Adrenal gland (tissue), 12 donors: ENCODE data around the gene GALNT12. TPM values are rescaled to one million over a fixed set of nuclear protein-coding genes. Genes with fewer than 3 reads are reported as not detected.
A peak's percentile ranks its signal among the peaks of the same experiment; 100 is the strongest.

Experiments
- DNase-seq, 7 donors: peaks; one replicate each; pipeline ENCODE4 v3.0.0-alpha.2; 2019 to 2020
- H3K27ac ChIP-seq, 5 donors: fragments of 200-600 bp; sonication (generic) in 4 of 5; 1 replicate in 3 of 5; 2 replicates in 2 of 5; pipeline versions ENCODE4 v1.5.1 to v1.8.0; 2016 to 2020; ENCODE audit warnings: mild to moderate bottlenecking in 1 of 5
- H3K27me3 ChIP-seq: fragments of 200-600 bp; 2 replicates; pipeline ENCODE4 v1.8.0; 2021
- H3K36me3 ChIP-seq, 2 donors: fragments of 200-600 bp; replicated peaks in 1 of 2; 1 replicate in 1 of 2; 2 replicates in 1 of 2; pipeline versions ENCODE4 v1.5.1 to v1.8.0; 2018 to 2022
- H3K4me1 ChIP-seq, 2 donors: fragments of 200-600 bp; replicated peaks in 1 of 2; 1 replicate in 1 of 2; 2 replicates in 1 of 2; pipeline versions ENCODE4 v1.5.1 to v1.8.0; 2018 to 2021
- H3K4me3 ChIP-seq, 4 donors: fragments of 200-600 bp; sonication (generic) in 3 of 4; one replicate each; pipeline ENCODE4 v1.5.1; 2016 to 2018
- H3K9me3 ChIP-seq, 3 donors: fragments of 200-600 bp; sonication (generic) in 1 of 3; replicated peaks in 1 of 3; 1 replicate in 2 of 3; 2 replicates in 1 of 3; pipeline versions ENCODE4 v1.5.1 to v1.8.0; 2016 to 2021
- POLR2A ChIP-seq, 2 donors: fragments of 450-650 bp; IDR thresholded peaks; one replicate each; pipeline ENCODE4 v1.6.1; 2017; ENCODE audit warnings: antibody characterized with exemption in 2 of 2, mild to moderate bottlenecking in 2 of 2, moderate library complexity in 1 of 2
- WGBS, 4 donors: extraction: QIAGEN DNeasy Blood & Tissue Kit in 2 of 4; methylation state at CpG; one replicate each; pipeline versions ENCODE4 v1.1.5 to v1.1.7; 2013 to 2017; 5-methylcytosine and 5-hydroxymethylcytosine counted together
- intact Hi-C, 2 donors: fragments of 100-400 bp; cut with DNase I; formaldehyde crosslinking; loops; one replicate each; pipeline versions ENCODE4 v1.14.1 to v1.15.0; 2022 to 2023
- polyA plus RNA-seq, 3 donors: library from polyadenylated mRNA; stranded (reverse); fragments of 200-250 nt in 2 of 3; fragments of 350-450 nt in 1 of 3; fragmentation: Illumina TruSeq in 1 of 3; extraction: RNeasy Lipid Tissue Mini Kit (QIAGEN cat#74804) in 1 of 3; gene quantifications; one replicate each; pipeline ENCODE4 v1.2.3, GENCODE V29; 2013 to 2014
- total RNA-seq, 9 donors: library from RNA; depleted of rRNA in 4 of 9; stranded (reverse); fragments of >200 nt in 4 of 9; fragments of 120-200 nt in 1 of 9; fragmentation: NEBNext Ultra II Directional in 1 of 9; extraction: Animal tissue kit (Norgen Biotek cat#: 25700) in 1 of 9; gene quantifications; one replicate each; pipeline versions ENCODE4 v1.1.0 to v1.2.4, GENCODE V29; 2013 to 2023
- TF ChIP-seq, protein P1 (sequence below), 6 experiments: fragments of 450-650 bp in 4 of 6; fragments of 200-600 bp in 2 of 6; sonication (generic) in 1 of 6; IDR thresholded peaks; 1 replicate in 5 of 6; 2 replicates in 1 of 6; pipeline versions ENCODE4 v1.5.1 to v1.8.0; 2016 to 2021; ENCODE audit warnings: antibody characterized with exemption in 6 of 6, mild to moderate bottlenecking in 2 of 6, moderate library complexity in 1 of 6
- donor health status: healthy with polysubstance abuse.
- donor health status: Bipolar disorder and iron deficiency.
- donor health status: DM: yes; HTN: yes; CAD: no.
- donor health status: DM: no; HTN: no; CAD: no.
- donor health status: DM: no; HTN: no; CAD: no.
- donor health status: DM: yes; HTN: yes; CAD: no.

Gene GALNT12
- total and polyA plus RNA-seq, 12 donors: 1.1 to 20.6 (median 4.2) TPM

DNA sequence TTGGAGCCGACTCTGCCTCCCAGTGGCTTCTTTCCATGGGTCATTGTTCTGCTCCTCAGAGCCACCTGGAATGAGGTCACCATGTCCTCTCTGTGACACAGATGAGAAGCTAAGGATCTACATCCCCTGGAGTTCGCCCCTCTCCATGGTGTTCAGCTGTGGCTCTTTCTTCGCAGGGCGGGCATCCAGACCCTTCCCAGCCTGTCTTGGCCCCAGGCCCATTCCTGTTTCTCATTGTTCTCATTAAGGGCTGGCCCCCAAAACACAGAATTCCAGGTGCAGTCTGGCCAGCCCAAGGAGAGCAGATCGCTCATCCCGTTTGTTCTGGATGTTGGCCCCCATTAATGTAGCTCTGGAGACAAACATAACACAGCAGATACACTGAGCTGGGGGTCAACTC is 69.8 kb downstream of the GALNT12 start:
- Histone ChIP-seq H3K4me3 (no peak overlapping the region), H3K27me3 (no peaks in the 10 kb centered on the region), H3K9me3 (no peaks in the 10 kb centered on the region), H3K4me1 (peaks cover 8 to 32% of the 10 kb centered on the region in 2 donors), H3K36me3 (no peaks in the 10 kb centered on the region), H3K27ac (no peak overlapping the region)
- WGBS, 4 donors: 91 to 94% (median 92%) methylated on average over 5 to 6 of the region's 6 CpGs
- DNase-seq: peak in 2 of 7 donors; percentile 11 to 25
- intact Hi-C loops: loop anchor here in 1 of 2 donors (10.0 kb wide), 1 partner anchor 107 kb away; no protein-coding TSS in a partner anchor
- TF ChIP-seq, protein P1, sequence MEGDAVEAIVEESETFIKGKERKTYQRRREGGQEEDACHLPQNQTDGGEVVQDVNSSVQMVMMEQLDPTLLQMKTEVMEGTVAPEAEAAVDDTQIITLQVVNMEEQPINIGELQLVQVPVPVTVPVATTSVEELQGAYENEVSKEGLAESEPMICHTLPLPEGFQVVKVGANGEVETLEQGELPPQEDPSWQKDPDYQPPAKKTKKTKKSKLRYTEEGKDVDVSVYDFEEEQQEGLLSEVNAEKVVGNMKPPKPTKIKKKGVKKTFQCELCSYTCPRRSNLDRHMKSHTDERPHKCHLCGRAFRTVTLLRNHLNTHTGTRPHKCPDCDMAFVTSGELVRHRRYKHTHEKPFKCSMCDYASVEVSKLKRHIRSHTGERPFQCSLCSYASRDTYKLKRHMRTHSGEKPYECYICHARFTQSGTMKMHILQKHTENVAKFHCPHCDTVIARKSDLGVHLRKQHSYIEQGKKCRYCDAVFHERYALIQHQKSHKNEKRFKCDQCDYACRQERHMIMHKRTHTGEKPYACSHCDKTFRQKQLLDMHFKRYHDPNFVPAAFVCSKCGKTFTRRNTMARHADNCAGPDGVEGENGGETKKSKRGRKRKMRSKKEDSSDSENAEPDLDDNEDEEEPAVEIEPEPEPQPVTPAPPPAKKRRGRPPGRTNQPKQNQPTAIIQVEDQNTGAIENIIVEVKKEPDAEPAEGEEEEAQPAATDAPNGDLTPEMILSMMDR (IDR thresholded peaks at IDR 0.05): no peak
- no peak for TF ChIP-seq POLR2A (IDR thresholded peaks at IDR 0.05)

DNA sequence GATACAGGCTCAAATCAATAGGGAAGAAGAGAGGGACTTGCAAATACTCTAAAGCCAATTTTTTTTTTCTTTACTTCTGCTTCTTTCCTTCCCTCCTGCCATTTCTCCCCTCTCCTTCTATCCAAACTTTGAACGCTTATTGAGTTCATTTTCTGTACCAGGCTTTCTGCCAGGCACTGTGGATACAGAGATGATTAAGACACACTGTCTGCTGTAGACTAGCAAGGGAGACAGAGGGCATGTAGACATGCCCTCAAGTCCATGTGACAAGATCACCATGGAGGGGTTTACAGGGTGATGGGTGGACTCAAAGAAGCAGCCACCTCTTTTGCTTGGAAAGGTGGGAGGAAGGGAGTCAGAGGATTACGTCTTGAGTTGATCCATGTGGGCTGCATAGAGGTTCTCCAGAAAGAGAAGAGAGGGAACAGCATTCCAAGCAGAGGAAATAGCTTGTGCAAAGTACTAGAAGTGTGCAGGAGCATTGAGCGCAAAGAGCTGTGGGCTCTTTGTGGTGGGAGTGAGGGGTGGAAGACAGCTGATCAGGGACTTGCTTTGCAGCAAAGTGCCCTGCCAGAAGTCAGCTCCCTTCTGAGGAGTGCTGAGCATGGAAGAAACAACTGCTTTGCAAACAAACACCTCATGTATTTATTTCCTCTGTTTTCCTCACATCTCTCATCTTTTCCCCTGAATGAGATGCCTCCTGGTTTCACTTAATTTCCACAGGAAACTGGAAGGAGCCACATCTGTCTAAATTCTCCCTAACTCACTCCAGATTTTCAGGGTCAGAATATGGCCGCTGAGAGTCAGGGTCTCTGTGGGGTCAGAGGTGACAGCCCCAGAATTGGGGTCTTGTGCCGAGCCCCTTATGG is 71.9 kb downstream of the GALNT12 start:
- peak overlapping the region in 3 of 5 donors; percentile 2 to 33 (median 13) for H3K27ac ChIP-seq
- peaks cover 4 to 36% of the 10 kb centered on the region in 2 donors for H3K4me1 ChIP-seq
- no peak for TF ChIP-seq POLR2A (IDR thresholded peaks at IDR 0.05)
- TF ChIP-seq, protein P1 (IDR thresholded peaks at IDR 0.05): no peak
- no peak overlapping the region for H3K4me3 ChIP-seq
- intact Hi-C loops: loop anchor here in 1 of 2 donors (10.0 kb wide), 1 partner anchor 105 kb away; no protein-coding TSS in a partner anchor
- H3K36me3 ChIP-seq: no peaks in the 10 kb centered on the region
- peak in 3 of 7 donors; percentile 13 to 44 (median 16) for DNase-seq
- H3K27me3 ChIP-seq: no peaks in the 10 kb centered on the region
- no peaks in the 10 kb centered on the region for H3K9me3 ChIP-seq
- 68 to 82% (median 77%) methylated on average over 5 of the region's 5 CpGs for WGBS, 4 donors

DNA sequence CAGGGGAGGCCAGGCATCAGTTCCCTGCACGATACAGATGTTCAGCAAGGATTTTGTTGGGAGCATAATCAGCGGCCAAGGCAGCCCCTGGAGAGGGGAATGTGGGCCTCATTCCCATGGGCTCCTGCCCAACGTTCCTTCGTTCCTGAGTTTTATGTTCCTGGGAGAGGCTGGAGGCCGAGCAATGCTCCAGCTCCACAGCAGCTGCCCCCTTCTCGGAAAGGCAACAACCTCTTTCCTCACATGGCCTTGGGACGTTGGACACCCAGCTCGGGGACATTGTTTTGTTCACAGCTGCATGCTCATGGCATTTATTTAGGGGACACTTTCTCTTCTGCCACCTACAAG is 72.5 kb downstream of the GALNT12 start:
- 49 to 65% (median 55%) methylated on average over 5 to 8 of the region's 8 CpGs for WGBS, 4 donors
- DNase-seq: peak in 2 of 7 donors; percentile 23 to 56
- intact Hi-C loops: loop anchor here in 1 of 2 donors (10.0 kb wide), 1 partner anchor 105 kb away; no protein-coding TSS in a partner anchor
- H3K4me3 ChIP-seq: no peak overlapping the region
- H3K36me3 ChIP-seq: no peaks in the 10 kb centered on the region
- no peaks in the 10 kb centered on the region for H3K9me3 ChIP-seq
- peak overlapping the region in 3 of 5 donors; percentile 2 to 33 (median 13) for H3K27ac ChIP-seq
- no peaks in the 10 kb centered on the region for H3K27me3 ChIP-seq
- no peak for TF ChIP-seq POLR2A (IDR thresholded peaks at IDR 0.05)
- TF ChIP-seq, protein P1 (IDR thresholded peaks at IDR 0.05): no peak
- H3K4me1 ChIP-seq: peaks cover 10 to 41% of the 10 kb centered on the region in 2 donors

DNA sequence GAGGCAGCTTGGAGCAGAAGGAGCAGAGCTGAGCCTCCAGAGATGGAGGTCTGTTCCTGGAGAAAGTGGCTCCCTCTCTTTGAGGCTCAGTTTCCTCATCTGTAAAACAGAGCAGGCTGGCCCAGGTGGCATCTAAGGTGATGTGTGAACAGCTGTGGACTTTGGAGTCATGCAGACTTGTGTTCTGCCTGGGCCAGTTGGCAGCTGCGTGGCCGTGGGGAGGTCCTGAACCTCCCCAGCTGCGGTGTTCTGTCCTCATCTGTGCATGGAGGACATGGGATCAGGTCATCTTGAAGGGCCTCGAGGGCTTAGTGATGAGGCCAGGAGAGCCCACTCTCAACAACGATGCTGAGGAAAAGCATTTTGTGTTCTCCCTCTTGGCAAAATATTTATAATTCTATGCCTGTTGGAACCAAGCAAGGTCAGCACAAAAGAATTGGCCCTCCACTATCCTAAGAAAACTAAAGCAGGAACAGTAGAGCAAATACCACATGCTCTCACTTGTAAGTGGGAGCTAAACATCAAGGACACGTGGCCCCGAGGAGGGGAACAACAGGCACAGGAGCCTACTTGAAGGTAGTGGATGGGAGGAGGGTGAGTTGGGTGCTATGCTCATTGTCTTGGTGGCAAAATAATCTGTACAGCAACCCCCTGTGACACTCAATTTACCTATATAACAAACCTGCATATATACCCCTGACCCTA is 73.0 kb downstream of the GALNT12 start:
- Histone ChIP-seq H3K4me3 (no peak overlapping the region), H3K36me3 (no peaks in the 10 kb centered on the region), H3K27me3 (no peaks in the 10 kb centered on the region), H3K27ac (peak overlapping the region in 2 of 5 donors; percentile 13 to 33), H3K9me3 (no peaks in the 10 kb centered on the region), H3K4me1 (peaks cover 13 to 46% of the 10 kb centered on the region in 2 donors)
- peak in 2 of 7 donors; percentile 18 to 43 for DNase-seq
- no peak for TF ChIP-seq POLR2A (IDR thresholded peaks at IDR 0.05)
- TF ChIP-seq, protein P1 (IDR thresholded peaks at IDR 0.05): no peak
- intact Hi-C loops: no loop called here
- 52 to 64% (median 60%) methylated on average over 3 to 7 of the region's 7 CpGs for WGBS, 4 donors
